Middle frontal gyrus (tissue), 1 donor: ENCODE data around the gene LRRC9.
"Not testable (repeated sequence)": the region's sequence is repeated elsewhere in the genome, so short reads cannot be mapped to it uniquely, and the experiment has no call there.

Source experiments
- DNase-seq: peaks from one replicate; pipeline ENCODE4 v3.0.0-alpha.2; 2015; ENCODE audit warnings: low spot score; ENCODE audit errors: extremely low spot score

LRRC9 gene

DNA sequence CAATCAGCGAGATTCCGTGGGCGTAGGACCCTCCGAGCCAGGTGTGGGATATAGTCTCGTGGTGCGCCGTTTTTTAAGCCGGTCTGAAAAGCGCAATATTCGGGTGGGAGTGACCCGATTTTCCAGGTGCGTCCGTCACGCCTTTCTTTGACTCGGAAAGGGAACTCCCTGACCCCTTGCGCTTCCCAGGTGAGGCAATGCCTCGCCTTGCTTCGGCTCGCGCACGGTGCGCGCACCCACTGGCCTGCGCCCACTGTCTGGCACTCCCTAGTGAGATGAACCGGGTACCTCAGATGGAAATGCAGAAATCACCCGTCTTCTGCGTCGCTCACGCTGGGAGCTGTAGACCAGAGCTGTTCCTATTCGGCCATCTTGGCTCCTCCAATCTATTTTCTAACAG, 32.2 kb downstream of the LRRC9 start:
- DNase-seq = not testable (repeated sequence)

DNA sequence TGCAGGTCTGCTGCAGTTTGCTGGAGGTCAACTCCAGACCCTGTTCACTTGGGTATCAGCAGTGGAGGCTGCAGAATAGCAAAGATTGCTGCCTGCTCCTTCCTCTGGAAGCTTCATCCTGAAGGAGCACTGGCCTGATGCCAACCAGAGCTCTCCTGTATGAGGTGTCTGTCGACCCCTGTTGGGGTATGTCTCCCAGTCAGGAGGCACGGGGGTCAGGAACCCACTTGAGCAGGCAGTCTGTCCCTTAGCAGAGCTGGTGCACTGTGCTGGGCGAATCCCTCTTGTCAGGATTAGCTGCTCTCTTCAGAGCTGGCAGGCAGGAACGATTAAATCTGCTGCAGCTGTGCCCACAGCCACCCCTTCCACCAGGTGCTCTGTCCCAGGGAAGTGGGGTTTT, 37.9 kb downstream of the LRRC9 start:
- DNase-seq = not testable (repeated sequence)

DNA sequence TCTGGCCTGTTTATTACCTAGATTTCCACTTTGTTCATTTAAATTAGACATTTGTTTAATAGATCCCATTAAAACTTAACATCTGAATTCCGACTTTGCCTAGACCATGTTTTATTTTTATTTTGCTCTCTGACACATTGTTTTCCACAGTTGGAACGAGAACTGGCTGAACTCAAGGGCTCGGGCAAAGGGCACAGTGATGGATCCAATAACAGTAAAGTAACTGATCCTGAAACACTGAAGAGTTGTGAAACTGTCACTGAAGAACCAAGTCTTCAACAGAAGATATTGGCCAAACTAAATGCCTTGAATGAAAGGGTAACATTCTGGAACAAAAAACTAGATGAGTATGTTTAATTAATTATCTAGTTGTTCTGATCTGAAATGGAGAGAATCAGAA, 39.7 kb downstream of the LRRC9 start:
- DNase-seq = no peak

DNA sequence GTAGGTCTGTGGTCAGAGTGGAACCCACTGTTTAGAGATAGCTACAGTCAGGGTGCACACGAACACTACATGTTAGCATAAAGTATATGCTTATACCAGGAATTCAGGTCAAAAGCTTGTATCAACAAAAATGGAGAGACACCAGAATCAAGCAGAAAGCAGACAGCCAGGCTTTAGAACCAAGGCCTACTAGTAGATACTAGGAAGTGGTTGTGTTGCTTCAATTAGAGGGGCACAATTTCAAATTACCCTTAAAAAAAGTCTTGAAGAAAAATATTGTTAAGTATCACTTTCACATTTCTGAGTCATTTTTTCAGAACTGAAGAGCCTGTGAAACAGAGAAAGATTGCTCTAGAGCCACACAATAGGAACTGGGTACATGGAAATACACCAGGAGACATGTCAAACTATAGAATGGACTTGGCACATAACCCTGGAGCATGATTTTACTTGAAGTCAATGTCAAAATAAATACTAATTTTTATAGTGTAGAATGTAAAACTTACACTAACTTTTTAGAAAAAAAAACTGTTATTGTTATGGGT, 41.6 kb downstream of the LRRC9 start:
- no peak for DNase-seq

DNA sequence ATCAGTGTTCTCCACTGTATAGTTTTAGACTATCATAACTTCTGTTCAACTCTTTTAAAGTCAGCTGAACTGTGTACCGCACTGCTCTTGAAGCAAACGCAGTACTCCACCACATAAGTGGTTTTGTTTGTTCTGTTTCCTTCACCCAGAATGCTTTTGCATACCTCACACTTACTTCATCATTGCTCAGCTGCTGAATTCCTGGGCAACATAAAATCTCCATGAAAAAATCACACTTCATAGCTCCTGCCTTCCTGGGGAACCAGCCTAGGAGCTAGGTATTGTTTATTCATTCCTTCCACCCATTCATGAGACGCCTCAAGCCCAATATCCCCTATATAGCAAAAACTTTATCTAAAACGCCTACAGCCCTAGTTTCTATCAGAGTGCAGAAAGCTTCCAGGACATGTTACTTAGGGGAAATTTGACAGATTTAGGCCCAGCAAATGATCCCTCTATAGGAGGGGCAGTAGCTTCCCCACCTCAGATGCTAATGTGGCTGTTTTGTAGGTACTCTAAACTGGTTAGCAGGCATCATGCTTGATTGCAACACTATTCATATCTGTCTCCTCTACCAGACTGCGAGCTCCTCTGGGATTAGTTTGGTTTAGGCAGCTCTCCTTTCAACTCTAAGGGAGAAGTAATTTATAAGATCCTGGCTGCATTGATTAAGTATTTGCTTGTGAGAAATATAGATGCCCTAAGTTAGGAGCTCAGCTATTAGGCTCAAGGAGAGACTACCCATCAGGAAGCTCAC, 44.5 kb downstream of the LRRC9 start:
- no peak for DNase-seq

DNA sequence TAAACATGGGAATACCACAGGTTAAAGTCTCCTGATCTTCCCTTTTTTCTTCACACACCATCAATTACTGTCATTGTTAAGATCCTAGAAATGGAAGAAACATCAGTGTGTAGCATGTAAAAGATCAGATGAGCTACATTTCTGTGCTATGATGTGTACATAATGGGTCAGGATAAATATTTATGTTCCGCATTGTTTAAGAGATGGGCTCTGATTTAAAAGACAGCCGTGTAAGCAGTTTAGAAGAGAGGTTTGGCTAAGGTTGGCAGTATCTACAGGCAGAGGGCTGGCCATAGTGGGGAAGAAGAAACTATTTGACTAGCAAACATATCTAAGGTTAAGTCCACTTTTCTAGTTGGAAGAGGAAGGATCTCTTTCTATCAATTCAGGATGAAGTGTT, 49.4 kb downstream of the LRRC9 start:
- no peak for DNase-seq

DNA sequence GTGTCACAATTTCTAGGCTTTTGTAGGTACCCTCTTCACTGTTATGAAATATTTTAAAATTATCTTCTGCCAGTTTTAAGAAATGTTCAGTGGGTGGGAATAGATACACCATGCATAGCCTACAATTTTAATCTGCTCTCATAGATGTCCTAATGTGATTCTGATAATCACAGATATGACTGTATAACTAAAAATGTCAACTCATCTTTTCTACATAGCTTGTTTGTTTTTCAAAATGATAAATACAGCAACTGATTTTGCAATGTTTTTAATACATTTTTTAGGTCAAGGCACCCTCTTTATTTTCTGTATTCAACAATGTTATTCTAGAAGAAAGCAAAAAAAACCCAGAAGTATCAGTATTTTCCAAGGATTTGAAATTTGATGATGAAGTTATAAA, 61.6 kb downstream of the LRRC9 start:
- no peak for DNase-seq

DNA sequence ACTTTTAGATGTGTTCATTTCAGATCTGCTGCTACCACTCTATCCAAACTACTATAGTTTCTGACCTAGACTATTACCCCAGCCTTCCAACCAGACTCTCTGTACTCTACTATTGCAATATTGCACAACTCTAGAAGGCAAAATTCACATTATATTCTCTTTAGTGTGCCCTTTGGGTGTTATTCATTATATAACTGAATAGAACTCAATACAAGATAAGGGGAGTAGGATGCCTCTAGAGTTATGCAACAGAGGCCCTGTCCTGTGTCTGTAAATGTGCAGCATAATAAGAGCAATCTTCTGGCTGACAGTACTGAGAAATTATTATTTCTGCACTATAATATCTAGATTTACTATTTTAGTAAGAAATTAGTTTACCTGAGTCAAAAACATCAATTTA, 63.1 kb downstream of the LRRC9 start:
- DNase-seq = no peak

DNA sequence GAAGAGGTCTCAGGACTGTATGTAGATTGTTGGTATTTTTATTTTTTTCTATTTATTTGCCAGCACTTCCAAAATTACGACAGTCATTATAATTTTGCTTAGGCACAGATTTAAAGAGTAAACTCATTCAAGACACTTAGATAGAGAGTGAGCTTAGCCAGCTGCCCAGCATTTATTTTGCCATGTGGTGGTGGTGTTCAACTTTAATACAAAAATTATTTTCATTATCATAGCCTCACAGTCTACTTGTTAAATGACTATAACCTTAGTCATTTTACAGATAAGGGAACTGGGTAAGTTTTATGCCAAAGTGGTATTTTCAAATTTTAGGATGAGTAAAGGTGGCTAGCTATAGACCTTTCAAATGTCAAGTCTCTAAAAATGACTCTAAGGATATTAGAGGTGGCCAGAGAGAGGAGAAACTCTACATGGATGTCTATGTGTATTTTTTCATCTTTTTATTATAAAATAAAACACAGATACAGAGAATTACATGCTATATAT, 66.7 kb downstream of the LRRC9 start:
- DNase-seq = no peak

DNA sequence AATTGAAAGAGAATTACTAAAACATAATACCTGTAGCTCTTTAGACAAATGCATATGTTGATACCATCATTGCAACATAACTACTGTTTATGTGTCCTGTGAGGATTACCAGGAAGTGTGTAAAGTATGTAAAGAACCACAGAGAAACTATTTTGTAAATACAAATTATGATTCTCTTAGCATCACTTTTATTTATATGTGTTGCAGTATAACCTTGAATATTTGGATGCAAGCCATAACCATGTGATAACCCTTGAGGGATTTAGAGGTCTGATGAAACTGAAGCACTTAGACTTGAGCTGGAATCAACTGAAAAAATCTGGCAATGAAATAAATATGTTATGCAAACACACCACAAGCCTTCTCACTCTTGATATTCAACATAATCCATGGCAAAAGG, 77.5 kb downstream of the LRRC9 start:
- DNase-seq = no peak

DNA sequence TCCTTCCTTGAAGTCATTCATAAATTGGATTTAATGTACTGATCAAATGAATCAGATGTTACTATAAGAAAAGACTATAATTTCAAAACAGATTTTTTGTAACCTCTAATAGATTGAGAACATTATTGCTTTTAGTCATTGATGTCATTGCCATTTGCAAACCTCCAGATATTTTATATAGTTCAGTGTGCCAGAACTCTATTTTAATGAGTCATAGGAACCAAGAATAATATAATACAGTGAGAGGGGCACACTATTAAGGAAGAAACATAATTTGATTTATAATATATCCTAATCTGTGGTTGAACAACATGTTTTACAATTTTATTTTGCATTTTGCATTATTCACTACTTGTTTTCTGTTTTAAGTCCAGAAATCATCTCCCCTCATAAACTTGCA, 78.0 kb downstream of the LRRC9 start:
- no peak for DNase-seq

DNA sequence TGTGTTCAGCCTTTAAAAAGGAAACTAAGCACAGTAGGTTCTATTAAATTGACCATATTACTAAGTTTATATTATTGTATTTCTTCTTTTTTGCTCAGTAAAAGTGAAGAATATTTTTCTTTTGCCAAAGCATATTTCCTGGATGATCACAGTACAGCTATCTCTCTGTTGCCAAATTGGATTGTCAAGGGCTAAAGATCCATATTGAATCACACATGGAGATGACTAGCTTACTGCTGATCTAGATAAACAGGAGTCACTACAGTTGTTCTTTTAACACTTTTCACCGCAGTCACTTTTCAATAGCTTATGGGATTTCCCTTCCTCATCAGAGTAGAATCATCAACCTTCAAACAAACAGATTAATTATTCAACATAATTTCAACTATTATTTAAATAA, 78.6 kb downstream of the LRRC9 start:
- DNase-seq = no peak

DNA sequence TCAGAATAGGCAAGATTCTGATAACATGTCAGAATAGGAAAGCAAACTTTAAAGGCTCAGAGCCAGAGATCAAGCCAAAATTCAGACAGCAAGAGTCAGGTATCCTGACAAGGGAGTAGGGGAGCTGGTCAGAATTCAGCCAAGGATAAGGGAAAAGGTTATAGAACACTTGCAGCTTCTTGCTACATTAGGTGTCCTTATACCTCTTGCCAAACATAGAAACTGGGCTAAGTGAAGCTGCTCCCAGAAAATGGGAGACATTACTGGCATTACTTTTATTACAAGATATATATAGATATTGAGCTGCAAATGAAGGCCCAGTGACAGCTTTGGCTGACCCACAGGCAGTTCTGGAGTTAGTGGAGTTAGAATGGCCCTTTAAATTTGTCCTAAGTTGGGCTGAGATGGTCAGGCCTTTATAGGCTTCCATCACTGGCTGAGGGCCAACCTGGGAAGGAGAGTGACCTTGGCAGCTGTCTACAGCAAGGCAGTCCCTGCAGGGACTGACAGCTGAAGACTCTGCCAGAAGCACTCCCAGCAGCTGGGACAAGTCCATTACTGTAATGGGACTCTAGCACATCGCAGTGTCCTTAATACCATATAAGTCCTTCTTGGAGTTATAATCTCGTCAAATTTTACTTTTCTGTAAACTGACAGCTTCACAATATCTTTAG, 83.0 kb downstream of the LRRC9 start:
- no peak for DNase-seq

DNA sequence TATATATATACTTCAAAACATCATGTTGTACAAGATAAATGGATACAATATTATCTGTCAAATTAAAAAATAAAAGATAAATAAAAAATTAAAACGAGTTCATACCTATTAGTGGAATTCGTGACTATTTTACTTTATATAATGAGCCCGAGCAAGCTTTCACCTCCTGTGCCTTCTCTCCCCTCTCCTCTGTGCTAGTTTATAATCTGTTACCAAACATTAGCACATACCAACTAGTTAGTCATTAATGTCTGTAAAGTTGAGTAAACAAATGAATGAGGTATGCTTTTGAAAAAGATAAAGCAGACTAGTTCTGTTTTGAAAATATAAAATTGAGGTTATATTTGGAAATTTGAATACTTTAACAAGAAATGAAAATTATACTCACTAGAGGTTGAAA, 84.0 kb downstream of the LRRC9 start:
- DNase-seq = no peak

DNA sequence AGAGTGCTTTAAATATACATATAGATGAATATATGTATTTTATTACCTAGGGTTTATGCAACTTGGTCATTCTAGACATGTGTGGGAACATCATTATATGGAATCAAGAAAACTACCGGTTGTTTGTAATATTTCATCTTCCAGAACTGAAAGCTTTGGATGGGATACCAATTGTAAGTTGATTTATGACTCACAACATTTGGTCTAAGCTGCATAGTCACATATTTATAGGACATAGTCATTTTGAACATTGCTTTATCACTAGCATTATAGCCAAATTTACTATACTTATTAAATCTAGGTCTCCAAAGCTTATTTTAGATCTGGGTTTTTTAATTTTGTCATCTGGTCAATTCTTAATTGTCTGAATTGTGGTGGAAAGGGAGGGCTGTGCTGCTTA, 88.1 kb downstream of the LRRC9 start:
- no peak for DNase-seq

DNA sequence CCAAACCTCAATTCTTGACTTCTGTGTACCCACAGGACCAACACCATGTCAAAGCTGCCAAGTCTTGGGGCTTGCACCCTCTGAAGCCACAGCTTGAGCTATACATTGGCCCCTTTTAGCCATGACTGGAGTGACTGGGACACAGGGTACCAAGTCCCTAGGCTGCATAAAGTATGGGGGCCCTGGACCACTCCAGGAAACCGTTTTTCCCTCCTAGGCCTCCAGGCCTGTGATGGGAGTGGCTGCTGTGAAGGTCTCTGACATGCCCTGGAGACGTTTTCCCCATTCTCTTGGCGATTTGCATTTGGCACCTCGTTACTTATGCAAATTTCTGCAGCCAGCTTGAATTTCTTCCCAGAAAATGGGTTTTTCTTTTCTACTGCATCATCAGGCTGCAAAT, 90.3 kb downstream of the LRRC9 start:
- not testable (repeated sequence) for DNase-seq

DNA sequence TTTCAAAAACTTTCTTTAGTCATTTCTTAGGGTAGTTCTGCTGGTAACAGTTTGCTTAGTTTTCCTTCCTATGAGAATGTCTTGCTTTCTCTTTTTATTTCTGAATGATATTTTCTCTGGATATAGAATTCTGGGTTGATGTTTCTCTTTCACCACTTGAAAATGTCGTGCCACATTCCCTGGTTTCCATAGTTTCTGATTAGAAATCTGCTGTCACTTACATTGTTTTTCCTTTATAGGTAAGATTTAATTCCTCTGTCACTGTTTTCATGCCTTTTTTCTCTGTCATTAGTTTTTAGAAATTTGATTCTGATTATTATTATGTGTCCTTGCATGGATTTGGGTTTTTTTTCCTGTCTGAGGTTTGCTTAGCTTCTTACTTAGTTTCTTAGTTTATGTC, 94.5 kb downstream of the LRRC9 start:
- DNase-seq = no peak

DNA sequence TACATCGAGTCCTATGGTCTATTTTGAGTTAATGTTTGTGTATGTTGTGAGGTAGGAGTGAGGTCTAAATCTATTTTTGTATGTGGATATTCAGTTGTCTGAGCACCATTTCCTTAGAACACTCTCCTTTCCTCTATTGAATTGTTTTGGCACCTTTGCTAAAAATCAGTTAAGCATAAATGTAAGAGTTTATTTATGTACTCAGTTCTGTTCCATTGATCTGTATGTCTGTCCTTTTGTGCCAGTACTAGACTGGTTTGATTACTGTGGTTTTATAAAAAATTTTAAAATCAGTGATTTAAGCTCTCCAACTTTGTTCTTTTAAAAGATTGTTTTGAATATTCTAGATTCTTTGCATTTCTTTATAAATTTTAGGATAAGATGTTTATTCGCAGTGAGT, 101.7 kb downstream of the LRRC9 start:
- DNase-seq = no peak

DNA sequence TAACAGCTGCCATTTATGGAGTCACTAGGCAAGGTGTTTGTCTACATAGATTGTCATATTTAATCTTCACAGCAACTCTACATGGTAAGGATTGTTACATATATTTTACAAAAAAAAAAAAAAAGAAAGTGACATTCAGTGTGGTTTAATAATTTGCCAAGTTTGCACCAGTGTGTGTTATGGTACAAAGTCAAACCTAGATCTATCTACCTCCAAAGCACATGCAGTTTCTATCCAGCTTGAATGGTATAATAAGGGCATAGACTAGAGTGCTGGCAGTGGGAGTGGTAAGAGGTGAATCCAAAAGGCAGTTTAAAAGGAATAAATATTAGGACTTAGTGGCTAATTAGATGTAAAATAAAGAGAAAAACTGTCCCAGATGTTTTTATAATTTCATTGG, 105.6 kb downstream of the LRRC9 start:
- DNase-seq = no peak

DNA sequence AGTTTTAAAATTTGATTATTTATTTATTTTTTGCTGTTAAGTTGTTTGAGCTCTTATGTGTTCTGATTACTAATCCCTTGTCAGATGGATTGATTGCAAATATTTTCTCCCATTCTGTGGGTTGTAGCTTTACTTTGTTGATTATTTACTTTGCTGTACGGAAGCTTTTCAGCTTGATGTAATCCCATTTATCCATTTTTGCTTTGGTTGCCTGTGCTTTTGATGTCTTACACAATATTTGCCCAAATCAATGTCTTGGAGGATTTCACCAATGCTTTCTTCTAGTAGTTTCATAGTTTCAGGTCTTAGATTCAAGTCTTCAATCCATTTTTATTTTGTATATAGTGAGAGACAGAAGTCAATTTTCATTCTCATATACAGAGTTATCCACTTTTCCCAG, 115.2 kb downstream of the LRRC9 start:
- DNase-seq = no peak

DNA sequence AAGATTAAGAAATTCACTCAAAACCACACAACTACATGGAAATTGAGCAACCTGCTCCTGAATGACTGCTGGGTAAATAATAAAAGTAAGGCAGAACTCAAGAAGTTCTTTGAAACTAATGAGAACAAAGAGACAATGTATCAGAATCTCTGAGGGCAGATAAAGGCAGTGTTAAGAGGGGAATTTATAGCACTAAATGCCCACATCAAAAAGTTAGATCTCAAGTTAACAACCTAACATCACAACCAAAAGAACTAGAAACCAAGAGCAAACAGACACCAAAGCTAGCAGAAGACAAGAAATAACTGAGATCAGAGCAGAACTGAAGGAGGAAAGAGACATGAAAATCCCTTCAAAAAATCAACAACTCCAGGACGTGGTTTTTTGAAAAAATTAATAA, 128.0 kb downstream of the LRRC9 start:
- DNase-seq = not testable (repeated sequence)

DNA sequence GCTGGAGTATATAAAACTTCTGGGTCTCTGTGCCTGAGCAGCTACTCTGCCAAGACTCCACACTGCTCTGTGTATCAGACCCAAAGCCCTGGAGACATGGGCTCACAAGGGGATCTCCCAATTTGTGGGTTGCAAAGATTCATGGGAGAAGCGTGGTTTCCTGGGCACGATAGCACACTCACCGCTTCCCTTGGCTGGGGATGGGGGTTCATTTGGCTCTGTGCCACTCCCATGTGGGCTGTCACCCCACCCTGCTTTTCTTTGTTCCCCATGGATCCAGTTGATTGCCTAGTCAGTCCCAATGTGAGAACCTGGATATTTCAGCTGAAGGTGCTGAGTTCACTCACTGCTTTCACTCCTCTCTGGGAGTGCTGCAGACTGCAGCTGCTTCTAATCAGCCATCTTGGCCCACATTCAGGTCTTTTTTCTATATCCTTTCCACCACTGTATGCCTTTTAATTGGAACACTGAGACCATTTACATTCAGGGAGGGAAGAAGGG, 131.8 kb downstream of the LRRC9 start:
- no peak for DNase-seq

DNA sequence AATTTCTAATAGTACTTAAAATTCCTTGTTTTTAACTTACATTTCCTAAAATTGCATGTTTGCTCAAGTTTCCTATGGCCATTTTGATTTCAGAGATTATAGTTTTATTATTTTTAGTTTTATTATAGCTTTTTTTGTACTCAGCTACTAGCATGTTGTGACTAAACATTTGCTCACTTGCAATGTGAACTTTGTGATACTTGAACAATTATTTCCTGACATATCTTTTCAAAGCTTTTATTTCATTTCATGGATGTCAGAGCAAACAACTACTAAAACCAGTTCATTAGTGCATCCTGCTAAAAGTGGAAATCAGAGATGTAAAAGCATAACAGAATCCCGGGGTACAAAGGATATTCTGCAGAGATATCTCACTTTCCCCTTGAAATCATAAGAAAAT, 138.1 kb downstream of the LRRC9 start:
- no peak for DNase-seq
